GM23338 (cell line): ENCODE measurements around the gene C11orf21. TPM values are rescaled to one million over a fixed set of nuclear protein-coding genes. Genes with fewer than 3 reads are reported as not detected.

Source experiments
- ATAC-seq: fragments of 200-7000 bp; cut with Tn5 transposase; 3 replicates; pipeline ENCODE4 v1.9.1; 2020
- DNase-seq: peaks from one replicate; pipeline ENCODE4 v3.0.0-alpha.2; 2015; ENCODE audit warnings: low spot score
- H2AFZ ChIP-seq: fragments of 200-600 bp; sonication (generic); 2 replicates; pipeline ENCODE4 v1.8.0; 2016; ENCODE audit warnings: antibody characterized with exemption, mild to moderate bottlenecking, moderate library complexity
- H3F3A ChIP-seq: fragments of 200-600 bp; sonication (generic); replicated peaks from 2 replicates; pipeline ENCODE4 v1.8.0; 2017; ENCODE audit warnings: antibody characterized with exemption, mixed run types, low read depth
- H3K27ac ChIP-seq: fragments of 200-600 bp; sonication (generic); 2 replicates; pipeline ENCODE4 v1.6.1; 2016; ENCODE audit warnings: low read depth
- H3K27me3 ChIP-seq: fragments of 200-600 bp; sonication (generic); 2 replicates; pipeline ENCODE4 v1.8.0; 2016; ENCODE audit warnings: mild to moderate bottlenecking, mixed run types, moderate library complexity; ENCODE audit not compliant: insufficient read depth
- H3K36me3 ChIP-seq: fragments of 200-600 bp; sonication (generic); 2 replicates; pipeline ENCODE4 v1.8.0; 2016; ENCODE audit warnings: mild to moderate bottlenecking; ENCODE audit not compliant: insufficient read depth
- H3K4me1 ChIP-seq: fragments of 200-600 bp; sonication (generic); 2 replicates; pipeline ENCODE4 v1.8.0; 2016; ENCODE audit warnings: mild to moderate bottlenecking, moderate library complexity; ENCODE audit not compliant: insufficient read depth
- H3K4me2 ChIP-seq: fragments of 200-600 bp; sonication (generic); 2 replicates; pipeline ENCODE4 v1.7.1; 2017; ENCODE audit warnings: mixed run types
- H3K4me3 ChIP-seq: fragments of 200-600 bp; sonication (generic); 2 replicates; pipeline ENCODE4 v1.6.1; 2016; ENCODE audit warnings: mixed run types
- H3K79me2 ChIP-seq: fragments of 200-600 bp; sonication (generic); replicated peaks from 2 replicates; pipeline ENCODE4 v1.8.0; 2017; ENCODE audit warnings: mild to moderate bottlenecking; ENCODE audit not compliant: insufficient read depth
- H3K9me2 ChIP-seq: fragments of 200-600 bp; sonication (generic); 2 replicates; pipeline ENCODE4 v1.8.0; 2017; ENCODE audit not compliant: insufficient read depth
- H4K20me1 ChIP-seq: fragments of 200-600 bp; sonication (generic); replicated peaks from 2 replicates; pipeline ENCODE4 v1.8.0; 2017; ENCODE audit warnings: mild to moderate bottlenecking; ENCODE audit not compliant: insufficient read depth
- H3K27ac Mint-ChIP-seq: 2 replicates; pipeline ENCODE4 v1.8.0; 2020; ENCODE audit warnings: inconsistent platforms, mild to moderate bottlenecking, moderate library complexity, mixed read lengths
- H3K27me3 Mint-ChIP-seq: 3 replicates; pipeline ENCODE4 v1.8.0; 2022; ENCODE audit warnings: low read depth, mild to moderate bottlenecking, moderate library complexity, mixed read lengths, inconsistent platforms; ENCODE audit not compliant: insufficient read depth, poor library complexity
- H3K36me3 Mint-ChIP-seq: 3 replicates; pipeline ENCODE4 v1.8.0; 2021; ENCODE audit warnings: low read depth, mild to moderate bottlenecking, inconsistent platforms, moderate library complexity, mixed read lengths
- H3K4me1 Mint-ChIP-seq: 3 replicates; pipeline ENCODE4 v1.8.0; 2020; ENCODE audit warnings: mild to moderate bottlenecking, inconsistent platforms, mixed read lengths
- H3K4me3 Mint-ChIP-seq: 3 replicates; pipeline ENCODE4 v1.8.0; 2021; ENCODE audit warnings: moderate library complexity, mild to moderate bottlenecking, inconsistent platforms, mixed read lengths
- H3K9me3 Mint-ChIP-seq: 3 replicates; pipeline ENCODE4 v1.8.0; 2020; ENCODE audit warnings: moderate library complexity, mild to moderate bottlenecking, inconsistent platforms, mixed read lengths
- CREB1 ChIP-seq: fragments of 250-450 bp; sonication (Bioruptor Pico); IDR thresholded peaks from 2 replicates; pipeline ENCODE4 v1.5.0; 2020; ENCODE audit warnings: low read depth, mild to moderate bottlenecking, moderate library complexity
- CTCF ChIP-seq, 2 experiments: fragments of 200-600 bp in 1 of 2; sonication (generic) in 1 of 2; conservative IDR thresholded peaks; 2 replicates each; pipeline versions ENCODE4 v1.5.1 to v1.6.1; 2016 to 2017; ENCODE audit warnings: antibody characterized with exemption in 2 of 2, low read depth in 2 of 2, mild to moderate bottlenecking in 2 of 2, moderate library complexity in 1 of 2
- EZH2 ChIP-seq: fragments of 200-600 bp; sonication (generic); IDR thresholded peaks from one replicate; pipeline ENCODE4 v1.8.0; 2017; ENCODE audit warnings: antibody characterized with exemption, mild to moderate bottlenecking, low read depth; ENCODE audit not compliant: unreplicated experiment
- EZH2phosphoT487 ChIP-seq: fragments of 200-600 bp; sonication (generic); IDR thresholded peaks from one replicate; pipeline ENCODE4 v1.8.1; 2018; ENCODE audit warnings: antibody characterized with exemption; ENCODE audit not compliant: unreplicated experiment
- JUNB ChIP-seq: IDR thresholded peaks from one replicate; pipeline ENCODE4 v1.6.1; 2016; ENCODE audit warnings: antibody characterized with exemption; ENCODE audit not compliant: unreplicated experiment
- NANOG ChIP-seq: IDR thresholded peaks from 2 replicates; pipeline ENCODE4 v1.6.1; 2016; ENCODE audit warnings: antibody characterized with exemption, borderline replicate concordance
- POLR2AphosphoS5 ChIP-seq: IDR thresholded peaks from 2 replicates; pipeline ENCODE4 v1.6.1; 2016; ENCODE audit warnings: antibody characterized with exemption, low read depth
- STAT1 ChIP-seq: IDR thresholded peaks from one replicate; pipeline ENCODE4 v1.6.1; 2016; ENCODE audit warnings: antibody characterized with exemption; ENCODE audit not compliant: unreplicated experiment
- ZNF114 ChIP-seq: fragments of 250-450 bp; sonication (Bioruptor Pico); IDR thresholded peaks from 2 replicates; pipeline ENCODE4 v1.5.0; 2020; ENCODE audit warnings: mild to moderate bottlenecking, moderate library complexity
- ZNF331 ChIP-seq: fragments of 250-450 bp; sonication (Bioruptor Pico); IDR thresholded peaks from 2 replicates; pipeline ENCODE4 v1.5.0; 2020; ENCODE audit warnings: low read depth, mild to moderate bottlenecking, moderate library complexity
- polyA plus RNA-seq: library from polyadenylated mRNA; unstranded; fragments of >200 nt; fragmentation: Nextera tagmentation; extraction: Ambion mirVana; gene quantifications from 2 replicates; pipeline ENCODE4 v1.2.1, GENCODE V29; 2016
- total RNA-seq: library from RNA; depleted of rRNA; stranded (reverse); fragments of >200 nt; shearing (Covaris generic); gene quantifications from 2 replicates; pipeline ENCODE4 v1.2.3, GENCODE V29; 2014
- TF ChIP-seq, protein P1 (sequence below): fragments of 250-450 bp; sonication (Bioruptor Pico); IDR thresholded peaks from 2 replicates; pipeline ENCODE4 v1.5.0; 2020; ENCODE audit warnings: mild to moderate bottlenecking, moderate library complexity
- TF ChIP-seq, protein P2 (sequence below): IDR thresholded peaks from 2 replicates; pipeline ENCODE4 v1.6.1; 2016; ENCODE audit warnings: antibody characterized with exemption
- TF ChIP-seq, protein P3 (sequence below): IDR thresholded peaks from one replicate; pipeline ENCODE4 v1.6.1; 2018; ENCODE audit warnings: antibody characterized with exemption; ENCODE audit not compliant: unreplicated experiment

The C11orf21 gene
- total and polyA plus RNA-seq, 2 experiments from 2014 or later: not detected

GRCh38 chr11:2265854-2266585 lies 35.7 kb downstream of the C11orf21 start:
- Histone ChIP-seq H3K9me2 (no peaks in the 10 kb centered on the region), H4K20me1 (no peaks in the 10 kb centered on the region), H3K4me2 (no peak overlapping the region), H3K36me3 (no peaks in the 10 kb centered on the region), H3F3A (no peaks in the 10 kb centered on the region), H2AFZ (no peak overlapping the region), H3K27ac (no peak overlapping the region), H3K4me3 (no peak overlapping the region), H3K27me3 (peaks cover 40% of the 10 kb centered on the region), H3K79me2 (no peaks in the 10 kb centered on the region), H3K4me1 (peaks cover 6% of the 10 kb centered on the region)
- peaks cover 33% of the 10 kb centered on the region for H3K27me3 Mint-ChIP-seq
- ATAC-seq: no peak
- no peak overlapping the region for H3K4me3 Mint-ChIP-seq
- no peak for TF ChIP-seq NANOG
- no peak for TF ChIP-seq JUNB
- TF ChIP-seq CREB1 (CRISPR knock-in tag): no peak
- TF ChIP-seq, protein P1, sequence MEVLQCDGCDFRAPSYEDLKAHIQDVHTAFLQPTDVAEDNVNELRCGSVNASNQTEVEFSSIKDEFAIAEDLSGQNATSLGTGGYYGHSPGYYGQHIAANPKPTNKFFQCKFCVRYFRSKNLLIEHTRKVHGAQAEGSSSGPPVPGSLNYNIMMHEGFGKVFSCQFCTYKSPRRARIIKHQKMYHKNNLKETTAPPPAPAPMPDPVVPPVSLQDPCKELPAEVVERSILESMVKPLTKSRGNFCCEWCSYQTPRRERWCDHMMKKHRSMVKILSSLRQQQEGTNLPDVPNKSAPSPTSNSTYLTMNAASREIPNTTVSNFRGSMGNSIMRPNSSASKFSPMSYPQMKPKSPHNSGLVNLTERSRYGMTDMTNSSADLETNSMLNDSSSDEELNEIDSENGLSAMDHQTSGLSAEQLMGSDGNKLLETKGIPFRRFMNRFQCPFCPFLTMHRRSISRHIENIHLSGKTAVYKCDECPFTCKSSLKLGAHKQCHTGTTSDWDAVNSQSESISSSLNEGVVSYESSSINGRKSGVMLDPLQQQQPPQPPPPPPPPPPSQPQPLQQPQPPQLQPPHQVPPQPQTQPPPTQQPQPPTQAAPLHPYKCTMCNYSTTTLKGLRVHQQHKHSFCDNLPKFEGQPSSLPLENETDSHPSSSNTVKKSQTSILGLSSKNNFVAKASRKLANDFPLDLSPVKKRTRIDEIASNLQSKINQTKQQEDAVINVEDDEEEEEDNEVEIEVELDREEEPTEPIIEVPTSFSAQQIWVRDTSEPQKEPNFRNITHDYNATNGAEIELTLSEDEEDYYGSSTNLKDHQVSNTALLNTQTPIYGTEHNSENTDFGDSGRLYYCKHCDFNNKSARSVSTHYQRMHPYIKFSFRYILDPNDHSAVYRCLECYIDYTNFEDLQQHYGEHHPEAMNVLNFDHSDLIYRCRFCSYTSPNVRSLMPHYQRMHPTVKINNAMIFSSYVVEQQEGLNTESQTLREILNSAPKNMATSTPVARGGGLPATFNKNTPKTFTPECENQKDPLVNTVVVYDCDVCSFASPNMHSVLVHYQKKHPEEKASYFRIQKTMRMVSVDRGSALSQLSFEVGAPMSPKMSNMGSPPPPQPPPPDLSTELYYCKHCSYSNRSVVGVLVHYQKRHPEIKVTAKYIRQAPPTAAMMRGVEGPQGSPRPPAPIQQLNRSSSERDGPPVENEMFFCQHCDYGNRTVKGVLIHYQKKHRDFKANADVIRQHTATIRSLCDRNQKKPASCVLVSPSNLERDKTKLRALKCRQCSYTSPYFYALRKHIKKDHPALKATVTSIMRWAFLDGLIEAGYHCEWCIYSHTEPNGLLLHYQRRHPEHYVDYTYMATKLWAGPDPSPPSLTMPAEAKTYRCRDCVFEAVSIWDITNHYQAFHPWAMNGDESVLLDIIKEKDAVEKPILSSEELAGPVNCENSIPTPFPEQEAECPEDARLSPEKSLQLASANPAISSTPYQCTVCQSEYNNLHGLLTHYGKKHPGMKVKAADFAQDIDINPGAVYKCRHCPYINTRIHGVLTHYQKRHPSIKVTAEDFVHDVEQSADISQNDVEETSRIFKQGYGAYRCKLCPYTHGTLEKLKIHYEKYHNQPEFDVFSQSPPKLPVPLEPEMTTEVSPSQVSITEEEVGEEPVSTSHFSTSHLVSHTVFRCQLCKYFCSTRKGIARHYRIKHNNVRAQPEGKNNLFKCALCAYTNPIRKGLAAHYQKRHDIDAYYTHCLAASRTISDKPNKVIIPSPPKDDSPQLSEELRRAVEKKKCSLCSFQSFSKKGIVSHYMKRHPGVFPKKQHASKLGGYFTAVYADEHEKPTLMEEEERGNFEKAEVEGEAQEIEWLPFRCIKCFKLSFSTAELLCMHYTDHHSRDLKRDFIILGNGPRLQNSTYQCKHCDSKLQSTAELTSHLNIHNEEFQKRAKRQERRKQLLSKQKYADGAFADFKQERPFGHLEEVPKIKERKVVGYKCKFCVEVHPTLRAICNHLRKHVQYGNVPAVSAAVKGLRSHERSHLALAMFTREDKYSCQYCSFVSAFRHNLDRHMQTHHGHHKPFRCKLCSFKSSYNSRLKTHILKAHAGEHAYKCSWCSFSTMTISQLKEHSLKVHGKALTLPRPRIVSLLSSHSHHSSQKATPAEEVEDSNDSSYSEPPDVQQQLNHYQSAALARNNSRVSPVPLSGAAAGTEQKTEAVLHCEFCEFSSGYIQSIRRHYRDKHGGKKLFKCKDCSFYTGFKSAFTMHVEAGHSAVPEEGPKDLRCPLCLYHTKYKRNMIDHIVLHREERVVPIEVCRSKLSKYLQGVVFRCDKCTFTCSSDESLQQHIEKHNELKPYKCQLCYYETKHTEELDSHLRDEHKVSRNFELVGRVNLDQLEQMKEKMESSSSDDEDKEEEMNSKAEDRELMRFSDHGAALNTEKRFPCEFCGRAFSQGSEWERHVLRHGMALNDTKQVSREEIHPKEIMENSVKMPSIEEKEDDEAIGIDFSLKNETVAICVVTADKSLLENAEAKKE: no peak
- no peak for TF ChIP-seq STAT1
- TF ChIP-seq, protein P2, sequence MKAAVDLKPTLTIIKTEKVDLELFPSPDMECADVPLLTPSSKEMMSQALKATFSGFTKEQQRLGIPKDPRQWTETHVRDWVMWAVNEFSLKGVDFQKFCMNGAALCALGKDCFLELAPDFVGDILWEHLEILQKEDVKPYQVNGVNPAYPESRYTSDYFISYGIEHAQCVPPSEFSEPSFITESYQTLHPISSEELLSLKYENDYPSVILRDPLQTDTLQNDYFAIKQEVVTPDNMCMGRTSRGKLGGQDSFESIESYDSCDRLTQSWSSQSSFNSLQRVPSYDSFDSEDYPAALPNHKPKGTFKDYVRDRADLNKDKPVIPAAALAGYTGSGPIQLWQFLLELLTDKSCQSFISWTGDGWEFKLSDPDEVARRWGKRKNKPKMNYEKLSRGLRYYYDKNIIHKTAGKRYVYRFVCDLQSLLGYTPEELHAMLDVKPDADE: no peak
- TF ChIP-seq CTCF (conservative IDR thresholded peaks at IDR 0.05; ENCODE audit: low read depth in 2 of 2): no peak
- no peak for TF ChIP-seq EZH2
- TF ChIP-seq, protein P3, sequence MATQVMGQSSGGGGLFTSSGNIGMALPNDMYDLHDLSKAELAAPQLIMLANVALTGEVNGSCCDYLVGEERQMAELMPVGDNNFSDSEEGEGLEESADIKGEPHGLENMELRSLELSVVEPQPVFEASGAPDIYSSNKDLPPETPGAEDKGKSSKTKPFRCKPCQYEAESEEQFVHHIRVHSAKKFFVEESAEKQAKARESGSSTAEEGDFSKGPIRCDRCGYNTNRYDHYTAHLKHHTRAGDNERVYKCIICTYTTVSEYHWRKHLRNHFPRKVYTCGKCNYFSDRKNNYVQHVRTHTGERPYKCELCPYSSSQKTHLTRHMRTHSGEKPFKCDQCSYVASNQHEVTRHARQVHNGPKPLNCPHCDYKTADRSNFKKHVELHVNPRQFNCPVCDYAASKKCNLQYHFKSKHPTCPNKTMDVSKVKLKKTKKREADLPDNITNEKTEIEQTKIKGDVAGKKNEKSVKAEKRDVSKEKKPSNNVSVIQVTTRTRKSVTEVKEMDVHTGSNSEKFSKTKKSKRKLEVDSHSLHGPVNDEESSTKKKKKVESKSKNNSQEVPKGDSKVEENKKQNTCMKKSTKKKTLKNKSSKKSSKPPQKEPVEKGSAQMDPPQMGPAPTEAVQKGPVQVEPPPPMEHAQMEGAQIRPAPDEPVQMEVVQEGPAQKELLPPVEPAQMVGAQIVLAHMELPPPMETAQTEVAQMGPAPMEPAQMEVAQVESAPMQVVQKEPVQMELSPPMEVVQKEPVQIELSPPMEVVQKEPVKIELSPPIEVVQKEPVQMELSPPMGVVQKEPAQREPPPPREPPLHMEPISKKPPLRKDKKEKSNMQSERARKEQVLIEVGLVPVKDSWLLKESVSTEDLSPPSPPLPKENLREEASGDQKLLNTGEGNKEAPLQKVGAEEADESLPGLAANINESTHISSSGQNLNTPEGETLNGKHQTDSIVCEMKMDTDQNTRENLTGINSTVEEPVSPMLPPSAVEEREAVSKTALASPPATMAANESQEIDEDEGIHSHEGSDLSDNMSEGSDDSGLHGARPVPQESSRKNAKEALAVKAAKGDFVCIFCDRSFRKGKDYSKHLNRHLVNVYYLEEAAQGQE: no peak
- no peak for TF ChIP-seq POLR2AphosphoS5
- no peak for TF ChIP-seq EZH2phosphoT487
- TF ChIP-seq ZNF331 (CRISPR knock-in tag): no peak
- no peak for TF ChIP-seq ZNF114
- no peak overlapping the region for H3K27ac Mint-ChIP-seq
- H3K9me3 Mint-ChIP-seq: peaks cover 2% of the 10 kb centered on the region; the same call in 1 of the 3 replicates
- no peak for DNase-seq
- no peaks in the 10 kb centered on the region for H3K36me3 Mint-ChIP-seq
- H3K4me1 Mint-ChIP-seq: peaks cover 11% of the 10 kb centered on the region
